Measurements from ENCODE around the gene NAXD. TPM values are rescaled to one million over a fixed set of nuclear protein-coding genes. Genes with fewer than 3 reads are reported as not detected.

NAXD gene
- total RNA-seq, 4 donors from 2014 or later: 20.4 to 25.8 (median 24.2) TPM

GRCh38 chr13:110620596-110620995 is 5.3 kb downstream of the NAXD start:
- ATAC-seq (ENCODE audit: low FRiP score) (no peak), DNase-seq (ENCODE audit: low spot score) (no peak)
- TF ChIP-seq CTCF (IDR thresholded peaks at IDR 0.05): no peak

GRCh38 chr13:110624766-110625756 is 9.7 kb downstream of the NAXD start:
- DNase-seq (ENCODE audit: low spot score) (no peak), ATAC-seq (ENCODE audit: low FRiP score) (no peak)
- no peak for TF ChIP-seq CTCF (IDR thresholded peaks at IDR 0.05)

- no peak for ATAC-seq (ENCODE audit: low FRiP score)
- TF ChIP-seq CTCF (IDR thresholded peaks at IDR 0.05): no peak
- no peak for DNase-seq (ENCODE audit: low spot score)
Observed at GRCh38 chr13:110625771-110626321, 10.5 kb downstream of the NAXD start.

GRCh38 chr13:110626521-110626920 is 11.2 kb downstream of the NAXD start:
- no peak for TF ChIP-seq CTCF (IDR thresholded peaks at IDR 0.05)
- no peak for ATAC-seq (ENCODE audit: low FRiP score)
- no peak for DNase-seq (ENCODE audit: low spot score)

GRCh38 chr13:110627351-110627750 is 12.0 kb downstream of the NAXD start:
- no peak for TF ChIP-seq CTCF (IDR thresholded peaks at IDR 0.05)
- ATAC-seq (ENCODE audit: low FRiP score) (no peak), DNase-seq (ENCODE audit: low spot score) (no peak)

- DNase-seq (ENCODE audit: low spot score) (no peak), ATAC-seq (ENCODE audit: low FRiP score) (peak; percentile 35)
- no peak for TF ChIP-seq CTCF (IDR thresholded peaks at IDR 0.05)
Observed at GRCh38 chr13:110627761-110628476, 12.6 kb downstream of the NAXD start.

Data from omental fat pad (tissue), 4 donors.